Mucosa of rectum (tissue), 2 donors: ENCODE data around the gene IL1R2.
"Not testable (repeated sequence)": the region's sequence is repeated elsewhere in the genome, so short reads cannot be mapped to it uniquely, and the experiment has no call there.

Experiments
- H3K27ac ChIP-seq, 2 donors: one replicate each; pipeline ENCODE4 v1.7.0; 2013; ENCODE audit warnings: inconsistent platforms in 2 of 2, low read depth in 2 of 2, low read length in 2 of 2
- H3K27me3 ChIP-seq, 2 donors: one replicate each; pipeline ENCODE4 v1.7.0; 2013; ENCODE audit warnings: low read length in 2 of 2; ENCODE audit not compliant: control insufficient read depth in 2 of 2, insufficient read depth in 2 of 2
- H3K36me3 ChIP-seq, 2 donors: one replicate each; pipeline ENCODE4 v1.7.0; 2013; ENCODE audit warnings: low read length in 2 of 2; ENCODE audit not compliant: control insufficient read depth in 2 of 2, insufficient read depth in 2 of 2
- H3K4me1 ChIP-seq, 2 donors: one replicate each; pipeline ENCODE4 v1.7.0; 2013; ENCODE audit warnings: low read length in 2 of 2, mild to moderate bottlenecking in 1 of 2; ENCODE audit not compliant: control insufficient read depth in 2 of 2, insufficient read depth in 2 of 2
- H3K4me3 ChIP-seq, 2 donors: one replicate each; pipeline ENCODE4 v1.7.0; 2013; ENCODE audit warnings: low read length in 2 of 2
- H3K9ac ChIP-seq, 2 donors: one replicate each; pipeline ENCODE4 v1.7.0; 2013; ENCODE audit warnings: low read length in 2 of 2, low read depth in 1 of 2, mild to moderate bottlenecking in 1 of 2
- H3K9me3 ChIP-seq, 2 donors: one replicate each; pipeline ENCODE4 v1.7.0; 2013; ENCODE audit warnings: low read length in 2 of 2; ENCODE audit not compliant: control insufficient read depth in 2 of 2
- donor health status: healthy.
- donor health status: Normal muscosa, but diverticular disease.

The IL1R2 gene

DNA sequence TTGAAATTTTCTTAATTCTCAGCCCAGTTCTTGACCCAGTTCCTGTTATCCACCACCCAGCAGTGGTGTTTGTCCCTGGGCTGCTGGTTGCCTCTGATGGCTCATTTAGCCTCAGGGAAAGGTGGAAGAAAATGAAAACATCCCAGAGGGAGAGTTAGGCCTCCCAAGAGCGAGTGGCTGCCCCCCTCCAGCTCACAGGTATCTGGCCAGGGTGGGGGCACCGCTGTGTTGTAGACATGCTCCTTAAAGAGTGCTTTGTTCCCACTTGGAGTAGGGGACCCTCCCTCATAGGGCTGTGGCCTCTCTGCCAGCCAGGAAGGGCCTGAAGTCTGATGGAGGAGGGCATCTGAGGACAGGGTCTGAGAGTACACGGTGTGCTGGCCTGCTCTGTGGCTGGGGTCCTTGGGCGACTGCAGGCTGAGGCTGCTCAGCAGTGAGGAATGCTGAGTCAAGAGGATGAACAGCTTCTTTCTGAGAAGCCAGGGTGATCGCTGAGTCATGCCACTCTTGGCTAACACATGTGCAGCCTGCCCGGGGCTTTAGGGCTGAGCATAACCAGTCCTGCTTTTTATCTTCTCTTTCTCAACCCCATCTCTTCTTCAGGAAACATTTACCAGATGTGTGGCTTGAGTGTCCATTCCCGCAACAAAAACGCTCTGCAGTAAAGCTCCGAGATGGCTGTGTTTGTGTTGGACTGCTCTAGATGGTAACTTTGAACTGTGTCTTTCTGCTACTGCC is 72.3 kb downstream of the IL1R2 start:
- H3K36me3 ChIP-seq = no peaks in the 10 kb centered on the region
- H3K4me3 ChIP-seq = peak overlapping the region in 1 of 2 donors; percentile 28
- no peaks in the 10 kb centered on the region for H3K9me3 ChIP-seq
- peak overlapping the region; percentile 89 to 90 for H3K27ac ChIP-seq
- H3K27me3 ChIP-seq = no peaks in the 10 kb centered on the region
- peak overlapping the region; percentile 34 to 55 for H3K9ac ChIP-seq
- H3K4me1 ChIP-seq = peaks cover 21 to 24% of the 10 kb centered on the region in 2 donors

- Histone ChIP-seq H3K9me3 (no peaks in the 10 kb centered on the region), H3K9ac (peak overlapping the region; percentile 29 to 34), H3K36me3 (no peaks in the 10 kb centered on the region), H3K27me3 (no peaks in the 10 kb centered on the region), H3K4me3 (peak overlapping the region in 1 of 2 donors; percentile 28), H3K27ac (peak overlapping the region; percentile 57 to 90), H3K4me1 (peaks cover 21 to 24% of the 10 kb centered on the region in 2 donors)
Measured at GRCh38 chr2:102064679-102065674, 73.2 kb downstream of the IL1R2 start.

DNA sequence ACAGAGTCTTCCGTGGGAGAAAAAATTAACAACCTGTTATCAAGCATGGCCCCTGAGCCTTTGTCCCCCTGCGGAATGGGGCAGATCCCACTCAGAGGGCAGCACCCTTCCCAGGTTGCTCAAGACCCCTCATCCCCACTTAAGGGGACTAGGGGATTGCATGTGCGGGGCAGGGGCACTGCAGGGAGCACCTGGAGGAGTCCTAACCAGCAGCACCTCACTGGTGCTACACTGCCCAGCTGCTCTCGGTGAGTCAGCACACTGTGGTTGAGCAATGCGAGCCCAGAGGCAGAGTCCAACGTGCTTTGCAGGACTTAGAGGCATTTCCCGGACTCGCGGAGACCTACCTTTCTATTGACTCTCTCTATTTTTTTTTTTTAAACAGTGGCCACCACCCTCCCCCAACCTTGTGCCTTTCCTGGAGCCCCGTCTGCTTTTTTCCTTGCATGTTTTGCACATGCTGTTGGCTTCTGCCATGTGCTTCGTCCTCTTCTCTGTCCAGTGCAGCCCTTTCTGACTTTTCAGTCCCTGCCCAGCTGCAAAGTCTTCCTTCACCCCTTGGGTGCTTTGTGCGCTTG is 74.0 kb downstream of the IL1R2 start:
- no peak overlapping the region for H3K4me3 ChIP-seq
- H3K9ac ChIP-seq = no peak overlapping the region
- no peaks in the 10 kb centered on the region for H3K27me3 ChIP-seq
- no peaks in the 10 kb centered on the region for H3K36me3 ChIP-seq
- H3K27ac ChIP-seq = peak overlapping the region; percentile 57 to 90
- H3K9me3 ChIP-seq = no peaks in the 10 kb centered on the region
- H3K4me1 ChIP-seq = peaks cover 21 to 27% of the 10 kb centered on the region in 2 donors

DNA sequence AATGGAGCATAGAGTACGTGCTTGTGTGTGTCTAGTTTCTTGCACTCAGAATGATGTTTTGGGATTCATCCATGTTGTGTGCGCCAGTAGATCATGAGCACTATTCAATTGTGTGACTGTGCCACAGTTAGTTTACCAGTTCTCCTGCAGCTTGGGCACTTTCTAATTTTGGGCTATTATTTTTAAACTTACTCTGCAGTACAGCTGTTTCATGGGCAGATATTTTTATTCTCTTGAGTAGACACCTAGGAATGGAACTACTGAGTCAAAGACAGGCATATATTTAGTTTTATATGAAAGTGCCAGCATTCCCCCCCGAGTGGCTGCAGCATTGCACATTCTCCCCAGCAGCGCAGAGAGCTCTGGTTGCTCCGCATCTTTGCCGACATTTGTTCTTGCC is 74.8 kb downstream of the IL1R2 start:
- Histone ChIP-seq H3K9ac (no peak overlapping the region), H3K4me3 (no peak overlapping the region), H3K9me3 (no peaks in the 10 kb centered on the region), H3K27me3 (no peaks in the 10 kb centered on the region), H3K27ac (no peak overlapping the region), H3K4me1 (peaks cover 21 to 27% of the 10 kb centered on the region in 2 donors), H3K36me3 (no peaks in the 10 kb centered on the region)

DNA sequence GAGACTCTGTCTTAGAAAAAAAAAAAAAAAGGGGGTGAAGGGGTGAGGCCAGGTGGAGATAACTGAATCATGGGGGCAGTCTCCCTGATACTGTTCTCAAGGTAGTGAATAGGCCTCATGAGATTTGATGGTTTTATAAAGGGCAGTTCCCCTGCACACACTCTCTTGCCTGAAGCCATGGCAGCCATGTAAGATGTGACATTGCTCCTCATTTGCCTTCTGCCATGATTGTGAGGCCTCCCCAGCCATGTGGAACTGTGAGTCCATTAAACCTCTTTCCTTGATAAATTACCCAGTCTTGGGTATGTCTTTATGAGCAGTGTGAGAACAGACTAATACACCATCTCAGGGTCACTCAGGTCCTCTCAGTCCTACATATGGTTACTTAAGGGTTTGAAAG is 76.4 kb downstream of the IL1R2 start:
- H3K36me3 ChIP-seq, H3K27ac ChIP-seq, H3K9ac ChIP-seq, H3K27me3 ChIP-seq, H3K4me3 ChIP-seq, H3K9me3 ChIP-seq: not testable (repeated sequence)
- H3K4me1 ChIP-seq = peaks cover 21 to 25% of the 10 kb centered on the region in 2 donors

GRCh38 chr2:102069311-102069974 is 77.7 kb downstream of the IL1R2 start:
- H3K9ac ChIP-seq = no peak overlapping the region
- no peak overlapping the region for H3K4me3 ChIP-seq
- H3K27ac ChIP-seq = peak overlapping the region; percentile 51 to 70

DNA sequence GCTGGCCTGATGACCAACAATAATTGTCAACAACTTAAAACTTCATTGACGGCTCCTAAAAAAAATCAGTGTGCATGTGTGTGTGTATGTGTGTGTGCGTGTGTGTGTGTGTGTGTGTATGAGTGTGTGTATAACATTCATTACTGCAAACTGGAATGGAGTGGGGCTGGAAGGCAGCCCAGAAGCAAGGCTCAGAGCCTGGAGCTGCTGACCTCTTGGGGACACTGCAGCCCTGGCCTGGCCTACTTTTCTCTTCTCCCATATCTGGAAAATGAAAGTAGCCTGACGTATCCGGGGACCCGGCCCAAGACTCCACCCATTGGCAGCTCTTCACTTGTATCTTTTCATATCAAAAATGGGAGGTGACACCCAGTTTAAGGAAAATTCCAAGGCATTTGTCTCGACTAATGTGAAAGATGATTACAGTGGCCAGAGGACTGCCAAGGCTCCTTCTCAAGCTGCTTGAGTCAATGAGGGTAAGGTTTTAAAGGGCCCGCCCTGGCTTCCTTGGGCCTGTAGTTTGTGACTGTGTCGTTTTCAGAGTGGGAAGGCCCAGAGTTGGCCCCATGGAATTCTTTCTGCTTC is 78.4 kb downstream of the IL1R2 start:
- Histone ChIP-seq H3K4me1 (peaks cover 4 to 6% of the 10 kb centered on the region in 2 donors), H3K4me3 (no peak overlapping the region), H3K27ac (peak overlapping the region; percentile 56 to 70), H3K27me3 (no peaks in the 10 kb centered on the region), H3K9me3 (no peaks in the 10 kb centered on the region), H3K9ac (no peak overlapping the region), H3K36me3 (no peaks in the 10 kb centered on the region)

More at GRCh38 chr2:102069311-102069974, 77.7 kb downstream of the IL1R2 start:
- no peaks in the 10 kb centered on the region for H3K36me3 ChIP-seq
- no peaks in the 10 kb centered on the region for H3K27me3 ChIP-seq
- H3K4me1 ChIP-seq = peaks cover 11 to 13% of the 10 kb centered on the region in 2 donors
- no peaks in the 10 kb centered on the region for H3K9me3 ChIP-seq

DNA sequence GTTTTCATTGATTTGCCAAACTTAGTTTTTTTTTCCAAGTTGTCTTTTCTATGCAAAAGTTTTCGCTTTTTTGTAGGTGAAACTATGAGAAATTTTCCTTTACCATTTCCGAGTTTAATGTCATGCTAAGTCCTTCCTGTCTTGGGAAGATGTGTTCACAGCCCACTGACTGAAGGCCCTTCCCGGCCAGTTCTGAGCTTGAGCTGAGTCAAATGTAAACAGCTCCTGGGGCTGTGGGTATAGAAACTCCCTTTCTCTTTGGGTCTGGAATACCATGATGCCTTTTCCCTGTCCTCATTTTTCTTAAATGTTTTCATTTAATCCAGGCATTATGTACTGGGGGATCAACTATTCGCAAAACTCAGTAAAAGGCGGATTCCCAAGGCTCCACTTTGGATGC is 81.0 kb downstream of the IL1R2 start:
- no peak overlapping the region for H3K9ac ChIP-seq
- peaks cover 0 to 3% of the 10 kb centered on the region in 2 donors for H3K4me1 ChIP-seq
- no peak overlapping the region for H3K4me3 ChIP-seq
- H3K27ac ChIP-seq = peak overlapping the region in 1 of 2 donors; percentile 21
- no peaks in the 10 kb centered on the region for H3K9me3 ChIP-seq
- H3K36me3 ChIP-seq = no peaks in the 10 kb centered on the region
- no peaks in the 10 kb centered on the region for H3K27me3 ChIP-seq

- no peaks in the 10 kb centered on the region for H3K36me3 ChIP-seq
- no peaks in the 10 kb centered on the region for H3K9me3 ChIP-seq
- H3K9ac ChIP-seq = no peak overlapping the region
- H3K4me3 ChIP-seq = no peak overlapping the region
- H3K27me3 ChIP-seq = no peaks in the 10 kb centered on the region
- H3K4me1 ChIP-seq = peaks cover 0 to 3% of the 10 kb centered on the region in 2 donors
- peak overlapping the region in 1 of 2 donors; percentile 21 for H3K27ac ChIP-seq
Measured at GRCh38 chr2:102073168-102073724, 81.5 kb downstream of the IL1R2 start.
